Frontal cortex (tissue), 4 donors: ENCODE data around the gene ABHD5. TPM values are rescaled to one million over a fixed set of nuclear protein-coding genes. Genes with fewer than 3 reads are reported as not detected.
"Not testable (repeated sequence)": the region's sequence is repeated elsewhere in the genome, so short reads cannot be mapped to it uniquely, and the experiment has no call there.

Experiments used
- DNase-seq, 2 donors: peaks; one replicate each; pipeline ENCODE4 v3.0.0; 2012; ENCODE audit warnings: low spot score in 2 of 2
- FAIRE-seq: peaks from 2 replicates; lab custom pipeline; 2012; peaks lifted over from hg19 to GRCh38; lab: Jason Lieb, UNC
- total RNA-seq: library from RNA; depleted of rRNA; stranded (reverse); fragments of >200 nt; gene quantifications from one replicate; pipeline ENCODE4 v1.2.3, GENCODE V29; 2014
- donor health status: control.
- donor health status: control.
- donor health status: control.

Gene ABHD5
- total RNA-seq, 1 donor from 2014 or later: 26.1 TPM

GRCh38 chr3:43680857-43681256 lies 9.9 kb upstream of the ABHD5 start:
- not testable (repeated sequence) for FAIRE-seq, DNase-seq

- DNase-seq (no peak), FAIRE-seq (no peak)
Measured at GRCh38 chr3:43684944-43685343, 5.8 kb upstream of the ABHD5 start.

- FAIRE-seq (no peak), DNase-seq (no peak)
Measured at GRCh38 chr3:43685921-43686320, 4.8 kb upstream of the ABHD5 start.

GRCh38 chr3:43686333-43686699 lies 4.4 kb upstream of the ABHD5 start:
- FAIRE-seq (no peak), DNase-seq (no peak)

GRCh38 chr3:43686700-43687498 lies 3.8 kb upstream of the ABHD5 start:
- no peak for FAIRE-seq
- DNase-seq: no peak

GRCh38 chr3:43687499-43687811 lies 3.3 kb upstream of the ABHD5 start:
- DNase-seq (no peak), FAIRE-seq (no peak)

- DNase-seq (no peak), FAIRE-seq (no peak)
Measured at GRCh38 chr3:43688245-43688650, 2.5 kb upstream of the ABHD5 start.

- no peak for FAIRE-seq
Measured at GRCh38 chr3:43689166-43689565, 1.6 kb upstream of the ABHD5 start.

GRCh38 chr3:43689766-43690399 lies 855 bp upstream of the ABHD5 start:
- DNase-seq: no peak
- FAIRE-seq: no peak

More at GRCh38 chr3:43689166-43689565, 1.6 kb upstream of the ABHD5 start:
- DNase-seq: no peak

- DNase-seq (peak; percentile 41 to 42), FAIRE-seq (no peak)
Measured at GRCh38 chr3:43691120-43691995, 620 bp downstream of the ABHD5 start.

GRCh38 chr3:43692085-43692855 lies 1.5 kb downstream of the ABHD5 start:
- FAIRE-seq: no peak
- DNase-seq: no peak

- no peak for FAIRE-seq
- no peak for DNase-seq
Measured at GRCh38 chr3:43692971-43693370, 2.2 kb downstream of the ABHD5 start.

- FAIRE-seq (no peak), DNase-seq (no peak)
Measured at GRCh38 chr3:43693594-43693993, 2.9 kb downstream of the ABHD5 start.

GRCh38 chr3:43695443-43695842 lies 4.7 kb downstream of the ABHD5 start:
- no peak for DNase-seq
- no peak for FAIRE-seq

GRCh38 chr3:43695863-43696262 lies 5.1 kb downstream of the ABHD5 start:
- FAIRE-seq: no peak
- DNase-seq: no peak

GRCh38 chr3:43696441-43696840 lies 5.7 kb downstream of the ABHD5 start:
- FAIRE-seq (no peak), DNase-seq (no peak)

GRCh38 chr3:43696881-43697280 lies 6.1 kb downstream of the ABHD5 start:
- DNase-seq: no peak
- no peak for FAIRE-seq

- DNase-seq (no peak), FAIRE-seq (no peak)
Measured at GRCh38 chr3:43699864-43700263, 9.1 kb downstream of the ABHD5 start.

GRCh38 chr3:43704697-43705096 lies 14.0 kb downstream of the ABHD5 start:
- no peak for DNase-seq
- FAIRE-seq: no peak

GRCh38 chr3:43706342-43706741 lies 15.6 kb downstream of the ABHD5 start:
- FAIRE-seq: no peak
- no peak for DNase-seq
